GM23248 (cell line): ENCODE measurements around the gene AKAP7.

ENCODE experiments used
- EZH2 ChIP-seq: fragments of 200-600 bp; sonication (generic); IDR thresholded peaks from 2 replicates; pipeline ENCODE4 v1.6.1; 2018; ENCODE audit warnings: antibody characterized with exemption, mild to moderate bottlenecking; ENCODE audit not compliant: insufficient read depth, poor library complexity, severe bottlenecking
- EZH2phosphoT487 ChIP-seq: fragments of 200-600 bp; sonication (generic); IDR thresholded peaks from 2 replicates; pipeline ENCODE4 v1.6.1; 2018; ENCODE audit warnings: antibody characterized with exemption, moderate library complexity, mild to moderate bottlenecking, low read depth; ENCODE audit not compliant: insufficient read depth

DNA sequence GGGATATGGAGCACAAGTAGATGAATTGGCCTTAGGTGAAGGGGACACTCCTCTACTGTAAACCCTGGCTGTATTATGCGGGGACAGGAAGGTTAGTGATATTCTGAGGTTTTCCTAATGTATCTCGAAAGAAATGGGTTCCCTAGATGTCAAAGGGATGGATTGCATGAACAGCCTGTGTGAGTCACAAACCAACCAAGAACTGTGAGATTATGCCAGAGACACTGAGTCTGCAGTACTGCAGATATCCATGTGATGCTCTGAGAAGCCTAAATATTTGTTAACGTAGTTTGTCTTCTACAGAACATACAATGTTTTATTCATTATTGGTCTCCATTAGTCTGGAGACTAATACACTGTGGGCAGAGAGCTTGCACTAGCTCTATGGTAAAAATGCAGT lies 182.2 kb downstream of the AKAP7 start:
- TF ChIP-seq EZH2 (no peak), EZH2phosphoT487 (no peak)
